NCI-H1048 (cell line): Measurements from ENCODE around the gene SERPINA5.
"Not testable (repeated sequence)": the region's sequence is repeated elsewhere in the genome, so short reads cannot be mapped to it uniquely, and the experiment has no call there.

Source experiments
- DNase-seq: peaks from one replicate; lab custom pipeline; 2025; lab: John Stamatoyannopoulos, UW

The SERPINA5 gene

DNA sequence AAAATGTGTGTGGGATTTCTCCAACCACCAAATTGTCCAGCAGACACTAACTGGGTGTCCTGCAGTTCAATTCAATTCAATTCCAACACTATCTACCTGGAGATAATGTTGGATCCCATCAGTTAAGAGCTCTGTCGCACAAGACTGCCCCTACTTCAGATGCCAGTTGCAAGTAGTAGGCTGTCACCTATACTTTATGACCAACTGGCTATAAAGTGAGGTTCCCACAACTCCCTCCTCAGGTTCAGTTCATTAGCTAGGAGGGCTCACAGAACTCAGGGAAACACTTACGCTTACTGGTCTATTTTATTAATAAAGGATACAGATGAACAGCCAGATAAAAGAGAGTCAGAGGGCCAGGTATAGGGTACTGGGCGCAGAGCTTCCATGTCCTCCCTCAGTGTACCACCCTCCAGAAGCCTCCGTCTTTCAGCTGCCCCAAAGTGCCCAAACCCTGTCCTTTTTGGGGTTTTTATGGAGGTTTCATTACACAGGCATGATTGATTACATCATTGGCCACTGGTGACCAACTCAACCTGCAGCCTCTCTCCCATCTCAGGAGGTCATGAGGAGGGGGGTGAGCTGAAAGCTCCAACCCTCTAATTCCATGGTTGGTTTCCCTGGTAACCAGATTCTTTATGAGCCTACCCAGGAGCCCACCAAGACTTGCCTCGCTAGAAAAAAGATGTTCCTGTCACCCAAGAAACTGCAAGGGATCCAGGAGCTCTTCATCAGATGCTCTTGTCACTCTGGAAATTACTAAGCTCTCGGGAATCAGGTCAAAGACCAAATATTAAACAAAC lies 7.5 kb upstream of the SERPINA5 start:
- DNase-seq = no peak

DNA sequence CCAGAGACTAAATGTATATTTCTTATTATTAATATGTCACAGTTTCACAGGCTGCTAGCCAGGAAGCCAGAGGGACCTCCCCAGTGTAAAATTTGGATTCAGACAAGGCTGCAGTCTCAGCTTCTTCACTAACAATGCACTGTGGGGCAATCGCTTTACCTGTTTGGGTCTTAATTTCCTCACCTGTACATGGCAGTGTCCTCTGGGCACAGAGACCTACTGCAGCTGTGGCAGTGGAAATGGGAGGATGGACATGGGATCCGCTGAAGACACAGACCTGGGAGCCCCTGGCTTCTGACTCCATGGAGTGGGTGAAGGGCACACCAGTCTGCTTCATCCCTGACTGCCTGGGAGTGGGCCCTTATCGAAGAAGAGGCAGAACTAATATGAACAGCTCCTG lies 6.9 kb upstream of the SERPINA5 start:
- no peak for DNase-seq

DNA sequence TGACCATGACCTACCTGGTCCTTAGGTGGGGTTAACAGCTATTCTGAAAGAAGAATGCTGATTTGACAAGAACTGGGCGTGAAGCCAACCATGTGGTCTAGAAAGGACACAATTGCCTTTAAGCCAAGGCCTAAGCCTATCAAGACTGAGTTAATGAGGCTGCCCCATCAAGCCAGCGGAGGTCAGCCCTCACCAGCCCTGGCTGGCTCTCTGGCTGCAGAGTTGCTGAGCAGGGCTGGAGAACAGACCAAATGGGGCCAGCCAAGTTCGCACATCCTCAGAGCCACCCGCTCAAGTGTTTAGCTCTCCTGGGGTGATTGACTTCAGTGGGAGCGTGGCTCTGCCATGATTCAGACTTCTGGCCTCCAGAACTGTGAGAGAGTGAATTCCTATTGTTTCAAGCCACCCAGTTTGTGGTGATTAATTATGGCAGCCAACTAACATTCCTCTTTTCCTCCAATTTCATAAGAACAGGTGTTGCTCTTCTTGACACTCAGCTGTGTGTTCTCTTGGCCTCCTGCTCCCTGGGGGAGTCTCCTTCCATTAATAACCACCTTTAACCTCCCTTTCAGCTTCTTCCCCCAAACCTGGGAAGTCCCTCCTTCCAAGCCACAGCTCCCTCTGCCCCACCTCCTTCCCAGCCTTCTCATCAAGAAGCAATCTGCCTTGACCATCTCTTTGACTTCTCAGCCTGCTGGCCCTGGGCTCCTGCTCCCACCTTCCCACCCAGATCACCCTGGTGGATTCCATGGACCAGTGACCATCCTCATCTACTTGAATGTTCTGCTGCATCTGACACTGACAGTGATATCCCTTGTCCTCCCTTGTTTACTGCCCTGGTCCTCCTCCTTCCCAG lies 5.3 kb upstream of the SERPINA5 start:
- no peak for DNase-seq

DNA sequence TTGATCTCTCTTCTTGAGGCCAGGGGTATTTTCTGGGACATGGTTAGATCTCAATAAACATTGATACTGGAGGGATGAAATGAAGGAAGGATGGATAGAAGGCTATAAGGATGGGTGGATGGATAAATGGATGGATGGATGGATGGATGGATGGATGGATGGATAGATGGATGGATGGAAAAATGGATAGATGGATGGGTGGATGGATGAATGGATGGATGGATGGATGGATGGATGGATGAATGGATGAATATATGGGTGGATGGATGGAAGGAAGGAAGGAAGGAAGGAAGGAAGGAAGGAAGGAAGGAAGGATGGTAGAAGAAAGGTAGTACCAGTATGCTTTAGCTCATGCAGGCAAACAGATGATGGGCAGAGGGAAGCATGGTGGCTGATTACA lies 3.8 kb upstream of the SERPINA5 start:
- DNase-seq = not testable (repeated sequence)

DNA sequence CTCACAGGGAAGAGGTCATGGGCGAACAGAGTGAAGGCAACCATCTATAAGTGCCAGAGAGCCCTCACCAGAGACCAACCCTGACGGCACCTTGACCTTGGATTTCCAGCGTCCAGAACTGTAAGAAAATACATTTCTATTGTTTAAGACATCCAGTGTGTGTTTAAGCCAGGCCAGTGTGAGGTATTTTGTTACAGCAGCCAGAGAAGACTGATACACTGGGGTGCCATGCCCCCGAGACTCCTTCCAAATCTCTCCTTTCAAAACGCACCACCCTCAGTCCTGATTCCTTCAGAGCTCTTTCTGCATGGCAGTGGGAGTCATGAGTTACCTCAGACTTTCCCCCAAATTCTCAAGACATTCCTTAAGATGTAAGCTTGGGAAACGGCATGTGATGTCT lies 2.5 kb upstream of the SERPINA5 start:
- no peak for DNase-seq

DNA sequence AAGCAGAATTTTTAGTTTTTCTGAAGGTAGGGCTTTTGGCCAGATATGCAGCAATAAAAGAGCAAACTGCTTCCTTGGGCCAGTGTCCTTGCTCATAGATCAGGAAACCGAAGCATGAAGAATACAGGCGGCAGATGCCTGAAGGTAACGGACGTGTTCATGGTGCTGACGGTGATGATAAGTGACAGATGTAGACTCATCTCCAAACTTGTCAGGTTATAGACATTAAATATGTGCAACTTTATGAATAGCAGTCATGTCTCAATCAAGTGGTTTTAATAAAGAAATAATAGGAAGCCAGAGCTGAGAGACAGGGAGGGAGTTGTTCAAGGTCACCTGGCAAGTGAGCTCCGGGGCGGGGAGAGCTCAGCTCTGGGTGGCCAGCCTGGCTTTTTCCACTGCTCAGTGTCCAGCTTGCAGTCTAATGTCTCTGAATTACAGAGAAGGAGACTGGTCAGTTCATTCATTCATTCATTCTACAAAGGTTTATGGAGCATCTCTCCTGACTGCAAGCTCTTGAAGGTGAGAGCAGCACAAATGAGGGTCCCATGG lies 1.0 kb downstream of the SERPINA5 start:
- no peak for DNase-seq

DNA sequence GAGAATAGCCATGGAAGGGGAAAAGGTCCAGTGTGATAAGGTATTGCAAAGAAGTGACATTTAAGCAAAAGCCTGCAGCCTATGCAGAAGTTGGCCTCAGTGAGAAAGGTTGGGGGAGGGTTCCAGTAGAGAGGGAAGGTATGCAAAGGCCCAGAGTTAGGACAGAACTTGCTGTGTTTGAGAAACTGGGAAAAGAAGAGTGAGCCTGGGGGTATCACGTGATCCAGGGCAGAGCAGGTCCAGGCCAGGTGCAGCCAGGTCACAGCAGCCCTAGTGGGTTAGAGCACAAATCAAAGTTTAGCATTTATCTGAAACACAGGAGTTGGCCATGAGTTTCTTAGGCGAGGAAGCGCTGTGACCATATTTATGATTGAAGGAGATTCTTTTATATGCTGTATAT lies 1.6 kb downstream of the SERPINA5 start:
- DNase-seq = no peak

DNA sequence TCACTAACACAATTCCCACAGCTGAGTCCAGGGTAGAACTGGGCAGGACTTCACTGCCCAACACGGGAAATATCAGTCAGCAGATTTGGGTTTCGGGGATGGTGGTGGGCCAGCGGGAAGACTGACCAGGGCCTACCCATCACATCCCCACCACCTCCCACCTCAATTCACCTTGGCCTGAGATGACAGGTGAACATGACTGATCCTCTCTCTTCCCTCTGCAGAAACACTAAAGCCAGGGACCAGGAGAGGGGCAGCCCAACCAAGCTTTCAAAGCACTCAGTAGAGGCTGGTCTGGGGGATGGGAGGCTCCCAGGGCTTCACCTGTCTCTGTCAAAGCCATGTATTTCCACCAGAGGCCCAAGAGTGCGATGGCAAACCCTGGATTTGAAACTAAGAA lies 2.3 kb downstream of the SERPINA5 start:
- DNase-seq = no peak

DNA sequence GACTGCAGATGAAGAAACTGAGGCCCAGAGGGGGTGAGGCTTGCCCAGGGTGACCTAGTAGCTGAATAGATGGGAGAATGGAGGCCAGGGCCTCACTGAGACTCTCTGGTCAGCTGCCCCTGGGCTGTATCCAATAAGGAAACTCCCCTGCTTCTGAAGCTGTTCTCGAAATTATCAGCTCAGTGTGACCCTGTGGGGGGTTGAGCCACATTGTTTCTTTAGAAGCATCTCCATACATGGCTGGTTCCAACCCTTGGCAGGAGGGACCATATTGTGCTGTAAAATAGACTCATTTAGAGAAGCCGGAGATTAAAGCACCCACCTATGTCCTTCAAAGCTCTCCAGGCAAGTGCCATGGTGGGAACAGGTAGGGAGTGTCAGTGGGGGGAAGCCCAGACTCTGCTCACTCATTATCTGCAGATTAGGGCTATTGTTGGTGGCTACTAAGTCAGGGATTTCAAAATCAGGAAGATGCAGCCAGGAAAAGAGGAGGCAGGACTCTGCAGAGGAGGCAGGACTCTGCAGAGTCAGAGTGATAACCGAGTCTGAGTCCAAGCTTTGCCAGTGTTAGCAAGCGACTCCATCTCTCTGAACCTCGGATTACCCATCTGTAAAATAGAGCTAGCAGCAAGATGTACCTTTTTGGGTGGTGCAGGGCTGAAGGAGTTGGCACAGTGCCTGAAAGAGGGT lies 3.5 kb downstream of the SERPINA5 start:
- no peak for DNase-seq

DNA sequence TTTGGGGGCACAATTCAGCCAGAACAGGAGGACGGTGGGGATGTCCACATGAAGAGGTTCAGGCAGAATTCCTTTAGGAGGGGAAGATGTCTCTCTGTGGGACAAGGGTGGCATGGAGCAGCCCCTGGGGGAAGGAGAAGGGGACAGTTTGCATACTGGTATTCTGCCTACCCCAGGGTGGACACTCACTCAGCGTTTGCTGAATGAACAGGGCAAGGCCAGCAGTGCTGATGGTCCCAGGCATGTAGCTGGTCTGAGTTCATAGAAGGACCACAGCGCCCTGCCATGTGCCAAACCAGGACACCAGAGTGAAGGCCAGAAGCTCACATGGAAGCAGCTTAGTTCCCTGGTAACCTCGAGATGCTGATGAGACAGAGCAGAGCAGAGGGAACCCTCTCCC lies 5.4 kb downstream of the SERPINA5 start:
- no peak for DNase-seq

DNA sequence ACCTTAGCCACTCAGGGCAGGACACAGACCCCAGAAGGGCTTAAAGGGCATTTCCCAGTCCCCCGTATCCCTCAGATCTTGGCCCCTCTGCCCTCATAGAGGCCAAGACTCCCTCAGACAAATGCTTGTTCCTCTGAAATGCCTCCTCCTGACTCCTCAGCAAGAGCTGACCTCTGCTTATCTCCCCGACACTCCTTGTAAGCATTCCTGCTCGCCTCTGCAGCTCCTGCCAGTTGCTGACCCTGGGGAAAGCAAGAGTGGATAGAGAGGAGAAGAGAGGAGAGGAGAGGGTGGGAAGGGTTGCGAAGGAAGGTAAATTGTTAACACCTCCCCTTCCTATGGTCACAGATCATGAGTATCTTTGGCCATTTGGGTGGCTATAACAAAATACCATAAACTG lies 7.1 kb downstream of the SERPINA5 start:
- no peak for DNase-seq

DNA sequence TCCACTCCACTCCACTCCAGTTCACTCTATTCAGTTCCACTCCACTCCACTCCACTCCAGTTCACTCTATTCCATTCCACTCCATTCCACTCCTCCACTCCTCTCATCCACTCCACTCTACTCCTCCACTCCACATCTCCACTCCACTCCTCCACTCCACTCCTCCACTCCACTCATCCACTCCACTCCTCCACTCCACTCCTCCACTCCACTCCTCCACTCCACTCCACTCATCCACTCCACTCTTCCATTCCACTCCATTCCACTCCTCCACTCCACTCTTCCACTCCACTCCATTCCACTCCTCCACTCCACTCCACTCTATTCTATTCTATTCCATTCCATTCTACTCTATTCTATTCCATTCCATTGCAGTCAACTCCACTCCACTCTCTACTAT lies 9.8 kb downstream of the SERPINA5 start:
- no peak for DNase-seq

DNA sequence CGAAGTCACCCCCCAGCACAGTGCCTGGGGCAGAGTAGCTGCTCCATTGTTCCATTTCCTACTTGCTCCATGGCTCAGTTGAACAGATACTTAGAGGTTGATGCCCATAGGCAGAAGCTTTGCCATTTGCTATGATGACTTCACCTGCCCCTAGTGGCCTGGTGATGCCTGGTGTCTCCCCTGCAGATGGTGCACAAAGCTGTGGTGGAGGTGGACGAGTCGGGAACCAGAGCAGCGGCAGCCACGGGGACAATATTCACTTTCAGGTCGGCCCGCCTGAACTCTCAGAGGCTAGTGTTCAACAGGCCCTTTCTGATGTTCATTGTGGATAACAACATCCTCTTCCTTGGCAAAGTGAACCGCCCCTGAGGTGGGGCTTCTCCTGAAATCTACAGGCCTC lies 10.6 kb downstream of the SERPINA5 start:
- no peak for DNase-seq

DNA sequence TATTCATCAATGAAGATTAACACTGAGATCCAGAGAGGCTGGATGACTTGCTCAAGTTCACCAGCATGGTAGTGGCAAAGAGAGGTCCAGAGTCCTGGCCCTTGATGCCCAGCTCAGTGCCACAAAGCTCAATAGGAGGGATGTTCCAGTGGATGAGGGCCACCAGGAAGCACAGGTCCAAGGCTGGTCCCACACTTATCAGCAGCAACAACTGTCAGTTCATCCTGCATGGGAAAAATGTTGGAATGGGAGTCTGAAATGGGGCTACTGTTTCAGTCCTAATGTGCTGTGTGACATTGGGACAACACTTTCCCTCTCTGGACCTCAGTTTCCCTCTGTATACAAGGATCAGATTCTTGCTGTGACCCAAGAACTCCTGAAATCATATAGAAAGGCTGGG lies 11.2 kb downstream of the SERPINA5 start:
- DNase-seq = no peak

DNA sequence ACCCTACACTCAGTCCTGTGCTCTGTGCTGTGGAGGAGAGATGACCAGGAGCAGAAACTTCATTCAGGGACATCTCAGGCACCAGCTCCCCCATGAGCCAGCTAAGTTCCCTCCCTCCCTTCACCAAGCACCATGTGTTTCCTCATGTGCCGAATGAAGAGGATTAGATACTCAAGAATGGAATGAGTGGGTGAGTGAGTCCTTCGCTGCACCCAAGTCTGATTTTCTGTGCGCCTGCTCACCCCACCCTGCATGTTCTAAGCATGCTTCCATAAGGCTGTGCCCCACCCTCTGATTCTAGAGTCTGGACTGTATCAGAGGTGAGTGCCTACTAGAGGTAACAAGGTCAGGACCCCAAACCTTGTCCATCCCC lies 12.1 kb downstream of the SERPINA5 start:
- no peak for DNase-seq

DNA sequence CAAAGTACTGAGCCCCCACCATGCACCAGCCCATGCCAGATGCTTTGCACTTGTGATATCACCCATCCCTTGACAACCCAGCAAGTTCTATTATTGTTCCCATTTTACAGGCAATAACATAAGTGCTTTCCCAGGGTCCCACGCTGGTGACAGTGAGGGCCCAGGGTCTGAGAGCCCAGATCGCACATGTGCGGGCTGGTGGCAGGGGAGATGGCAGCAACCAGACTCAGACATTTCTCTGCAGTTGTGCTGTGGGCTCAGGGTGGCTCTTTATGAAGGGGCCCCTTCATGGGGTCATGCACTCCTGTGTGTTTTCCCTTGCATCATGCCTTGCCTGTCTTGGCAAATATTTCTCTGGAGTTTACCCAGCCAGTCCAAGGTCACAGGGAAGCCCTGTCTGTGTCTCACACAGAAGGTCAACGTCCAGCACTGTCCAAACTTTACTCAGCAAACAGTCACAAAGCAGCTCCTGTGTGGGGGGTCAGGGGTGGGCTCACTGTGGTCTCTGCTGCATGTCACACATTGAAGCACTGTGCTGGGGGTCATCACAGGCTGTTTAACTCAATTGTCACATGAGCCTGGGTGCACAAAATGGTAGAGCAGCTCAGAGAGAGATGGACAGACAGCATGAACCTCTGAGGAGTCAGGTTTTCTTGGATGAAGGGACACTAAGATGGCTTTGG lies 12.7 kb downstream of the SERPINA5 start:
- no peak for DNase-seq

DNA sequence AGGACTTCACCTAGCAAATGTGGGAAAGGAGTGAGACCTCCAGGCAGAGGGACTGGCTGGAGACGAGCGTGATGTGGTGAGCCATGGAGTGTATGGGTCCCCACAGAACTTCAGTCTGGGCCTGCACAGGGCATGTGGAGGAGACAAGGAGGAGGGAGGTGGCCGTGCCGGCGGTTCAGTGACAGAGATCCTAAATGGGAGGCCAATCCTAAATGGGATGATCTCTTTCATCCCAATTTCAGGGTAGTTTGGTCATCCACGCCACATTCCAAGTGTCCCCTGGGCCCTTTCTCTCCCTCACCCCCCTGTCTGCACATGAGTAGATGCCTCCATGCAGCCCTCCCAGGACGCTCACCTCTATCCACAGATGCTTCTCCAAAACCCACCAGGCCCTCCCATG lies 13.2 kb downstream of the SERPINA5 start:
- no peak for DNase-seq

DNA sequence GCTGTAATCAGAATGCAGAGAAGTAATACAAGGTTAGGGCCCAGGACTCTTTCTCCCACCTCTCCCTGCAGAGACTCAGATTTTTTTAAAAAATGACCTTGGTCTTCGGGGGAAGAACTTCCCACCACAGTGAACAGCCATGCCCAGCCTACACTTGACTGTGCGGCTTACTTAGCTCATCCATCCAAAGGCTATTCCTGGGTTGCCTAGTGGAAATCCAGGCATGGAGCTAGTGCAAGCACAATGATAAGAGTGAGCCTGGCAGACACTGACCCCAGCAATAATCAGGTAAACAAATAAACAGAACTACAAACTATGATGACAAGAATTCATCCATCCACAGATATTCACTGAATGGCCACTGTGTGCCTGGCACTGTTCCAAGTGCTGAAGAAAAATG lies 14.7 kb downstream of the SERPINA5 start:
- DNase-seq = no peak

DNA sequence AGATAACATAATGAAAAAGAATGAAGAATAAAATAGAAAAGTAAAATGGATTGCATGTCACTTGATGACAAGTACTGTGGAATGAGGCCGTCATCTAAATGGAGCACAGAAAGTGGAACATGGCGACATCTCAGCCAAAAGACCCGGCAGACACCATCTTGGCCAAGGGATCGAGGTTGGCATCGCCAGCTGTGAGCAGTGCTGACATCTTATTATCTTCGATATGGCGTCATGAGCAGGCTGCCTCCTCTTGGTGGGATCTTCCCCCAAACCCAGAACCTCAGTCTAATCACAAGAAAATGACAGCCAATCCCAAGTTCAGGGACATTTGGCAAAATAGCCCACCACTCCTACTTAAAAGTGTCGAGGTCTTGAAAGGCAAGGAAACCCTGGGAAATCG lies 15.1 kb downstream of the SERPINA5 start:
- no peak for DNase-seq

DNA sequence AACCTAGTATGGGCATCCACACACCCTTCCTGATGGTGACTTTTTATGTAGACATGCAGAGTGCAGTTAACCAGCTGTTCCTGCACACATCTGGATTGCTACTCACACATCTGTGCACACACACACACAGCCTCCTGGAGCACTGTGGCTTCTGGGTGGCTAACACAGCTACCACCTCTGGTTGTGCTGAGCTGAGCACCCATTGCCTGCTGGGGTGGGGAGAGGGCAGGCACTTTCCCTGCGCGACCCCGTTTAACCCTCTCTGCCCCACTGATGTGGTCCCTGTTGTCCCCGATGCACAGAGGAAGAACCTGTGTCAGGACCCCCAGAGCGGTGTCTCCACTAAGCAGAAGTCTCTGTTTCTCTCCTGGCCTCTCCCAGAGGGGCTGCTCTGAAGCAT lies 16.6 kb downstream of the SERPINA5 start:
- DNase-seq = no peak

DNA sequence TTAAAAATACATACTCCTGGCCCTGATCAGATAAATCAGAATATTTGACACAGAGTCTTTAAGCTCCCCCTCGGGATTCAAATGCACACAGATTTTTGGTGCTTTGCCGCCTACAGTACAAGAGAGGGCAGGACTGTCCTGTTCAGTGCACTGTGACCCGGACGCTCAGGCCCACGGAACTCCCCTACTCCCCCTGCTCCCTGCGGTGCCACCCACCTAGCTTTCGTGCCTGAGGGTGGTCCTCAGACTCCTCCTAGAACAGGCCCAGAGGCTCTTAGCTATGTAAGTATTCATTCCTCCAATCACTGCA lies 17.2 kb downstream of the SERPINA5 start:
- no peak for DNase-seq
